Measurements from ENCODE around the gene ESRP2. TPM values are rescaled to one million over a fixed set of nuclear protein-coding genes. Genes with fewer than 3 reads are reported as not detected.
A peak's percentile ranks its signal among the peaks of the same experiment; 100 is the strongest.

Gene ESRP2
- total RNA-seq, 1 experiment from 2014 or later = 0.19 TPM

DNA sequence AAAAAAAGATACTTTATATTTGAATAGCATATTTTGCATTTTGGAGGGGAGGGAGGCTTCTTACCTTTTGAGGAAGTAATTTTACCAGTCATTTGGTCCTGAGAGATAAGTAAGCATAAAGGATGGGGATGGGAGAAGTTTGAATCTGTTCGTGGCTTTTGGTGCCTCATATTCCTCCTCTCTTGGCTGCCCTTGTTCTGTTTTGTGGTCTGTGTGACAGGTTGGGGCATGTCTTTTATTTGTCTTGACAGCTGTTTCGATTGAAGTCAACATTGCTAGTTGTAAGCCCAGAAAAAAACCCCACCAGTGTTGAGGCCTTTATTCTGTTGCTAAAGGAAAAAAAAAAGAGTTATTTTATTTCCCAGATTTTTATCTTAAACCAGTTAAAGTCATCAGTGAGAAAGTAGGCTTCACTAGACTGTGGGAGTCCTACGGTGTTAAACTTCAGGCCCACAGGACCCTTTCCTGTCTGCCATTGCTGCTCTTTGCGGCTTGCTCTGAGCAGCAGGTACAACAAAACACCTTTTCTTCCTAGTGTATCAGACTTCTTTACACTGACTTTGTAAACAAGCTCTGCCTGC, 39.8 kb upstream of the ESRP2 start:
- CTCF ChIA-PET = interaction anchor here (0.5 kb wide), 1 partner anchor 13 kb away, joined by 5 read pairs; no protein-coding TSS in a partner anchor
- BruUV-seq (replicated peaks) = TSS peak; percentile 17
- POLR2A ChIA-PET (ENCODE audit: low non-redundant PET) = no interaction called here
- intact Hi-C loops (cut with micrococcal nuclease; ENCODE audit: unreplicated experiment) = no loop called here
- Histone ChIP-seq H3K27ac (ENCODE audit: low read depth, low read length, poor library complexity, severe bottlenecking) (no peak overlapping the region), H3K36me3 (ENCODE audit: insufficient read depth, low read length, poor library complexity, severe bottlenecking) (peaks cover 4% of the 10 kb centered on the region), H3K4me3 (ENCODE audit: low read depth, low read length, poor library complexity, severe bottlenecking) (no peak overlapping the region), H3K9me3 (ENCODE audit: low read depth, low read length, poor library complexity, severe bottlenecking) (no peaks in the 10 kb centered on the region), H3K27me3 (replicated peaks; ENCODE audit: insufficient read depth, low read depth, low read length, poor library complexity) (no peaks in the 10 kb centered on the region), H3K4me1 (ENCODE audit: insufficient read depth, low read length, poor library complexity, severe bottlenecking) (no peaks in the 10 kb centered on the region)
- no peak for TF ChIP-seq EZH2 (IDR thresholded peaks at IDR 0.05; ENCODE audit: borderline replicate concordance, low read depth, low read length, poor library complexity, severe bottlenecking)
- TF ChIP-seq, protein P1, sequence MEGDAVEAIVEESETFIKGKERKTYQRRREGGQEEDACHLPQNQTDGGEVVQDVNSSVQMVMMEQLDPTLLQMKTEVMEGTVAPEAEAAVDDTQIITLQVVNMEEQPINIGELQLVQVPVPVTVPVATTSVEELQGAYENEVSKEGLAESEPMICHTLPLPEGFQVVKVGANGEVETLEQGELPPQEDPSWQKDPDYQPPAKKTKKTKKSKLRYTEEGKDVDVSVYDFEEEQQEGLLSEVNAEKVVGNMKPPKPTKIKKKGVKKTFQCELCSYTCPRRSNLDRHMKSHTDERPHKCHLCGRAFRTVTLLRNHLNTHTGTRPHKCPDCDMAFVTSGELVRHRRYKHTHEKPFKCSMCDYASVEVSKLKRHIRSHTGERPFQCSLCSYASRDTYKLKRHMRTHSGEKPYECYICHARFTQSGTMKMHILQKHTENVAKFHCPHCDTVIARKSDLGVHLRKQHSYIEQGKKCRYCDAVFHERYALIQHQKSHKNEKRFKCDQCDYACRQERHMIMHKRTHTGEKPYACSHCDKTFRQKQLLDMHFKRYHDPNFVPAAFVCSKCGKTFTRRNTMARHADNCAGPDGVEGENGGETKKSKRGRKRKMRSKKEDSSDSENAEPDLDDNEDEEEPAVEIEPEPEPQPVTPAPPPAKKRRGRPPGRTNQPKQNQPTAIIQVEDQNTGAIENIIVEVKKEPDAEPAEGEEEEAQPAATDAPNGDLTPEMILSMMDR (conservative IDR thresholded peaks at IDR 0.05; ENCODE audit: low read depth, low read length) = no peak
- DNase-seq (ENCODE audit: low spot score) = no peak

DNA sequence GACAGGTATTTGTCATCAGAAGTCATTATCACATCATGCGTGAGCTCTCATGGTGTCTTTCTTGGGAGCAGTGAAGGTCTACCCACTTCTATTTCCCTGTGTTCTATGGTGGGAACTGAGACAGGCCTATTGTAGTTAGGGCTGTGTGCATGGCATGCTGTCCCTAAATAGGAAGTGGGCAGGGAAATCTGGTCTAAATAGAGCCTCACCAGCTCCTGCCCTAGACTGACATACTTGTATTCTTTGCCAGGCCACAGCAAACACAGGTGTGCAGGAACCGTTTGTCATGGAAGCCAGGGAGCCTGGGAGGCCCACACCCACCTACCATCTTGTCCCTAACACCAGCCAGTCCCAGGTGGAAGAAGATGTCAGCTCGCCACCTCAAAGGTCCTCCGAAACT, 38.5 kb upstream of the ESRP2 start:
- no TSS peak for BruUV-seq (replicated peaks)
- Histone ChIP-seq H3K4me1 (ENCODE audit: insufficient read depth, low read length, poor library complexity, severe bottlenecking) (no peaks in the 10 kb centered on the region), H3K36me3 (ENCODE audit: insufficient read depth, low read length, poor library complexity, severe bottlenecking) (peaks cover 4% of the 10 kb centered on the region), H3K27ac (ENCODE audit: low read depth, low read length, poor library complexity, severe bottlenecking) (no peak overlapping the region), H3K9me3 (ENCODE audit: low read depth, low read length, poor library complexity, severe bottlenecking) (no peaks in the 10 kb centered on the region), H3K27me3 (replicated peaks; ENCODE audit: insufficient read depth, low read depth, low read length, poor library complexity) (no peaks in the 10 kb centered on the region), H3K4me3 (ENCODE audit: low read depth, low read length, poor library complexity, severe bottlenecking) (no peak overlapping the region)
- intact Hi-C loops (cut with micrococcal nuclease; ENCODE audit: unreplicated experiment) = no loop called here
- no peak for TF ChIP-seq EZH2 (IDR thresholded peaks at IDR 0.05; ENCODE audit: borderline replicate concordance, low read depth, low read length, poor library complexity, severe bottlenecking)
- TF ChIP-seq, protein P1 (conservative IDR thresholded peaks at IDR 0.05; ENCODE audit: low read depth, low read length) = no peak
- ChIA-PET POLR2A (ENCODE audit: low non-redundant PET) (no interaction called here), CTCF (no interaction called here)
- DNase-seq (ENCODE audit: low spot score) = no peak

DNA sequence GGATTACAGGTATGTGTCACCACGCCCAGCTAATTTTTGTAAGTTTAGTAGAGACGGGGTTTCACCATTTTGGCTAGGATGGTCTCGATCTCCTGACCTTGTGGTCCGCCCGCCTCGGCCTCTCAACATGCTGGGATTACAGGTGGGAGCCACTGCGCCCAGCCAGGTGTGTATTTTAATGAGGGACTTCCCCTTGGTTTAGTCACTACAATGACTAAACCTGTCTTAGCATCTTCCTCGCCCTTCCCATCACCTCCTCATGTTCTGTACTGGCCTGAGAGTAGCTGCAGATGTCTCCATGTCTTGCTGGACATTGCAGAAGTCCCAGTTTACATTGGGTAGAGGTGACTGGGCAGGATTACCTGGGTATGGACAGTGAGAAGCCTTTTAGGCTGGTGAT, 38.0 kb upstream of the ESRP2 start:
- H3K4me1 ChIP-seq (ENCODE audit: insufficient read depth, low read length, poor library complexity, severe bottlenecking) = no peaks in the 10 kb centered on the region
- intact Hi-C loops (cut with micrococcal nuclease; ENCODE audit: unreplicated experiment) = no loop called here
- no peak for TF ChIP-seq EZH2 (IDR thresholded peaks at IDR 0.05; ENCODE audit: borderline replicate concordance, low read depth, low read length, poor library complexity, severe bottlenecking)
- TF ChIP-seq, protein P1 (conservative IDR thresholded peaks at IDR 0.05; ENCODE audit: low read depth, low read length) = no peak
- POLR2A ChIA-PET (ENCODE audit: low non-redundant PET) = no interaction called here
- no peak for DNase-seq (ENCODE audit: low spot score)
- no peak overlapping the region for H3K27ac ChIP-seq (ENCODE audit: low read depth, low read length, poor library complexity, severe bottlenecking)
- CTCF ChIA-PET = no interaction called here
- H3K36me3 ChIP-seq (ENCODE audit: insufficient read depth, low read length, poor library complexity, severe bottlenecking) = peaks cover 4% of the 10 kb centered on the region
- BruUV-seq (replicated peaks) = no TSS peak
- H3K27me3 ChIP-seq (replicated peaks; ENCODE audit: insufficient read depth, low read depth, low read length, poor library complexity) = no peaks in the 10 kb centered on the region
- H3K4me3 ChIP-seq (ENCODE audit: low read depth, low read length, poor library complexity, severe bottlenecking) = no peak overlapping the region
- no peaks in the 10 kb centered on the region for H3K9me3 ChIP-seq (ENCODE audit: low read depth, low read length, poor library complexity, severe bottlenecking)

All from A673 (cell line).